ENCODE measurements around the gene POGLUT3. TPM values are rescaled to one million over a fixed set of nuclear protein-coding genes. Genes with fewer than 3 reads are reported as not detected.

POGLUT3 gene
- total RNA-seq, 2 experiments from 2014 or later = 5.5 to 5.9 TPM

- Mint-ChIP-seq H3K9me3 (no peaks in the 10 kb centered on the region), H3K27ac (peak overlapping the region; percentile 67), H3K4me3 (peak overlapping the region; percentile 67), H3K36me3 (ENCODE audit: low read depth) (peaks cover 6% of the 10 kb centered on the region), H3K4me1 (ENCODE audit: low read depth) (peaks cover 18% of the 10 kb centered on the region), H3K27me3 (no peaks in the 10 kb centered on the region)
- Histone ChIP-seq H3K9me3 (ENCODE audit: control insufficient read depth in 1 of 2, insufficient read depth in 1 of 2, low read length in 2 of 2) (no peaks in the 10 kb centered on the region), H3K4me3 (ENCODE audit: low read length) (no peak overlapping the region), H3K36me3 (ENCODE audit: insufficient read depth, low read length) (no peaks in the 10 kb centered on the region), H3K4me1 (ENCODE audit: insufficient read depth, low read length) (peaks cover 15% of the 10 kb centered on the region), H3K27ac (ENCODE audit: low read depth in 1 of 2, low read length in 2 of 2) (no peak overlapping the region), H3K27me3 (ENCODE audit: control insufficient read depth in 1 of 2, insufficient read depth in 2 of 2, low read length in 2 of 2) (no peaks in the 10 kb centered on the region)
- TF ChIP-seq CTCF (IDR thresholded peaks at IDR 0.05) = no peak
- DNase-seq (no peak), ATAC-seq (ENCODE audit: poor library complexity) (no peak)
- POLR2A ChIA-PET = no interaction called here
- intact Hi-C loops (cut with DNase I, micrococcal nuclease) = no loop called here
- CTCF ChIA-PET = no interaction called here
Measured at GRCh38 chr11:108500169-108500568, 2.0 kb upstream of the POGLUT3 start.

- H3K9me3 ChIP-seq (ENCODE audit: control insufficient read depth in 1 of 2, insufficient read depth in 1 of 2, low read length in 2 of 2) = no peaks in the 10 kb centered on the region
- no peaks in the 10 kb centered on the region for H3K9me3 Mint-ChIP-seq
- no peaks in the 10 kb centered on the region for H3K36me3 ChIP-seq (ENCODE audit: insufficient read depth, low read length)
- H3K27me3 Mint-ChIP-seq = no peaks in the 10 kb centered on the region
- H3K4me3 Mint-ChIP-seq = peak overlapping the region; percentile 93
- peaks cover 15% of the 10 kb centered on the region for H3K4me1 ChIP-seq (ENCODE audit: insufficient read depth, low read length)
- peak overlapping the region; percentile 77 for H3K4me3 ChIP-seq (ENCODE audit: low read length)
- CTCF ChIA-PET = no interaction called here
- peaks cover 6% of the 10 kb centered on the region for H3K36me3 Mint-ChIP-seq (ENCODE audit: low read depth)
- no peak overlapping the region for H3K27ac ChIP-seq (ENCODE audit: low read depth in 1 of 2, low read length in 2 of 2)
- peaks cover 27% of the 10 kb centered on the region for H3K4me1 Mint-ChIP-seq (ENCODE audit: low read depth)
- TF ChIP-seq CTCF (IDR thresholded peaks at IDR 0.05) = no peak
- DNase-seq (peak in 1 of 14 experiments; percentile 20), ATAC-seq (ENCODE audit: poor library complexity) (no peak)
- intact Hi-C loops (cut with DNase I, micrococcal nuclease) = loop anchor here (5.0 to 10.0 kb wide), 4 partner anchors 98 to 374 kb away; partner anchors contain the start of genes ACAT1 (in 1 of the 2) and DDX10 (in 1 of the 2)
- peak overlapping the region; percentile 82 for H3K27ac Mint-ChIP-seq
- POLR2A ChIA-PET = interaction anchor here (0.5 to 1.8 kb wide), 6 partner anchors 12 to 490 kb away, joined by 3 to 16 read pairs (median 4); partner anchors contain the start of genes C11orf65, CUL5 and DDX10
- no peaks in the 10 kb centered on the region for H3K27me3 ChIP-seq (ENCODE audit: control insufficient read depth in 1 of 2, insufficient read depth in 2 of 2, low read length in 2 of 2)
Measured at GRCh38 chr11:108498816-108499408, 728 bp upstream of the POGLUT3 start.

- H3K27me3 ChIP-seq (ENCODE audit: control insufficient read depth in 1 of 2, insufficient read depth in 2 of 2, low read length in 2 of 2) = no peaks in the 10 kb centered on the region
- ChIA-PET CTCF (interaction anchor here (0.5 kb wide), 1 partner anchor 115 kb away, joined by 3 read pairs; no protein-coding TSS in a partner anchor), POLR2A (interaction anchor here (0.9 to 1.8 kb wide), 5 partner anchors 30 to 489 kb away, joined by 3 to 16 read pairs (median 7); partner anchors contain the start of genes C11orf65, CUL5 and DDX10)
- peaks cover 15% of the 10 kb centered on the region for H3K4me1 ChIP-seq (ENCODE audit: insufficient read depth, low read length)
- H3K4me1 Mint-ChIP-seq (ENCODE audit: low read depth) = peaks cover 27% of the 10 kb centered on the region
- peak; percentile 28 to 92 (median 60) for DNase-seq
- intact Hi-C loops (cut with DNase I, micrococcal nuclease) = loop anchor here (1.0 to 10.0 kb wide), 6 partner anchors 30 to 373 kb away; partner anchors contain the start of genes ACAT1 (in 1 of the 2), C11orf65 (in 1 of the 2), DDX10 (in 1 of the 2) and EXPH5 (in 1 of the 2)
- peak overlapping the region; percentile 96 for H3K27ac Mint-ChIP-seq
- no peaks in the 10 kb centered on the region for H3K27me3 Mint-ChIP-seq
- H3K27ac ChIP-seq (ENCODE audit: low read depth in 1 of 2, low read length in 2 of 2) = peak overlapping the region; percentile 66 to 91
- peak overlapping the region; percentile 77 for H3K4me3 ChIP-seq (ENCODE audit: low read length)
- H3K4me3 Mint-ChIP-seq = peak overlapping the region; percentile 95
- no peak for TF ChIP-seq CTCF (IDR thresholded peaks at IDR 0.05)
- H3K9me3 Mint-ChIP-seq = no peaks in the 10 kb centered on the region
- ATAC-seq (ENCODE audit: poor library complexity) = peak; percentile 89
- H3K36me3 ChIP-seq (ENCODE audit: insufficient read depth, low read length) = no peaks in the 10 kb centered on the region
- H3K36me3 Mint-ChIP-seq (ENCODE audit: low read depth) = peaks cover 6% of the 10 kb centered on the region
- no peaks in the 10 kb centered on the region for H3K9me3 ChIP-seq (ENCODE audit: control insufficient read depth in 1 of 2, insufficient read depth in 1 of 2, low read length in 2 of 2)
Measured at GRCh38 chr11:108497317-108498045, 703 bp downstream of the POGLUT3 start.

Data from CD4-positive, alpha-beta T cell (primary cell).